ENCODE measurements around the gene ACOXL.

Gene ACOXL

GRCh38 chr2:110878150-110878549 is 145.8 kb downstream of the ACOXL start:
- no peak for DNase-seq

DNA sequence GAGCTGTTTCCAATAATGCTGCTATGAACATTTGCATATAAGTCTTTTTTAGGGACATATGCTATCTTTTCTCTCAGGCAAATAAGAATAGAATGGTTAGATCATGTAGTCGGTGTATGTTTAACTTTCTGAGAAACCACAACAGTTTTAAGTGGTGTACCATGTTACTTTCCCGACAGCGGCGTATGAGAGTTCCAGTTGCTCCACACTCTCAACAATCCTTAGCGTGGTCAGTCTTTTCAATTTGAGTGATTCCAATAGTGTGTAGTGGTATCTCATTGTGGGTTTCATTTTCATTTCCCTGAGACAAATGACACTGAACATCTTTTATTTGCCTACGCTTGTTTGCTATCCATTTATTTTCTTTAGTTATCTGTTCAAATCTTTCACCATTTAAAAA is 149.5 kb downstream of the ACOXL start:
- no peak for DNase-seq

DNA sequence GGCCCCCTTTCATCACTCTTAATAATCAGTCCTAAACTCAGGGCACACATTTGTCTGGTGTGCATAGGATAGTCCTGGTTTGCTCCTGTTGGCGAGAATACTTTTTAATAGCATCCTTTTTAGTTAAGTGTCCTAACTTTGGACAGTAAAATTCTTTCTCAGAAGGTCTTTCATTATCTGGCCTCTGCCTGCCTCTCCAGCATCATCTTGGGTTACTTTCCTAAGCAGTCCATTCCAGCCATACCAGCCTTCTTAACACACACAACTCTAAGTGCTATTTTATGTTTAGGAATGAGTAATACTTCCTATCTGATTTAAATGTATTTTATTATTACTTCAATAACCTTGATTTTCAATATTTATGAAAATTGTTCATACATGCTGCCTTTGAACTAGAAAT is 151.0 kb downstream of the ACOXL start:
- DNase-seq, result no peak

DNA sequence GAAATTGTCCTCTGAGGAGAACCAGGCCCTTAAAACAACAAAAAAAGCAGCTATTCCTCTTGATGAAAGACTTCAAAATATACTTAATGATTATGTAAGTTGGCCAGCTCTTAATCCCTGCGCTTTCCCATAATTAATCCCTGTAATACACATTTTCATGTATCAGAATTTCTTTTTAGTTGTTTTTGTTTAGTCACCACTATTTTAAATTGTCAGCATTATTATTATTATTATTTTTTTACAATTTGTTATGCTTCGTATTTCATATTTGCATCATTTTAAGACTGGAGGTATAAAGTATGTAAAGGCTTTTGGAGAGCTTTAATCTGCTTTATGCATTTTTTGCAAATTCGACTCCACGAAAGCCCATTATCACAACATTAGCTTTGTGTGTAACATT is 152.9 kb downstream of the ACOXL start:
- DNase-seq, result no peak

GRCh38 chr2:110886826-110887573 is 154.6 kb downstream of the ACOXL start:
- DNase-seq, result no peak

DNA sequence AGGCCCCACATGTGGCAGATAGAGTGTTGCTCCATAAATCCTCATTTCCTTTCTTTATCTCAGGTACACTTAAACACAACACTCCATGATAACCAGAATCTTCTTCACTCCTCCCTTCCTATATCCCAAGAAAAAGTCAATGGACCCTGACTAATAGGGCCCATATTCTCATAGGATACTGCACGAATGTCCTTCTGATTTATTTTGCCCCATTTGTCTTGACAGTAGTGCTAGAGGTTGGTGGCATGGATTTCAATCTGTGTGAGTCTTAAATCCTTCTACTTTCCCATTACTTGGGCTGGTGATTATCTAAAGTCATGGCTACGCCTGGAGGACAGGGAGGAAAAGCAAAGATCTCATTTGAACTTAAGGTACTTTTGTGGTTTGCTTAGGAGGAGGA is 156.0 kb downstream of the ACOXL start:
- DNase-seq, result no peak

- DNase-seq, result no peak
Measured at GRCh38 chr2:110891626-110892025, 159.3 kb downstream of the ACOXL start.

- DNase-seq, result no peak
Measured at GRCh38 chr2:110896226-110896625, 163.9 kb downstream of the ACOXL start.

DNA sequence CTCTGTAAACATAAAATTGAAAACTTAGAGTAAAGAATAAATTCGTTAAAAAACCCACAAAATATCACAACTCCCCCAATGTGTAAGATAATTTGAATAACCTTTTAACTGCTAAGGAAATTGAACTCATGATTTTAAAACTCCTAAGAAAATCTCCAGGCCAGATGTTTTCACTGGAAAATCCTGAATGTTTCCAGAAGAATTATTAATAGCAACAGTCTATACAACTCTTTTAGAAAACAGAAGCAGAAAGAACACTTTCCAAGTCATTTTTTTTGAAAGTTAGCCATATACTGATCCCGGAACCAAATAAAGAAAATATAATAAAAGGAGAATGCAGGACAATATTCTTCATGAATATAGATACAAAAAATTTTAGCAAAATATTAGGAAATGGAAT is 165.6 kb downstream of the ACOXL start:
- no peak for DNase-seq

- no peak for DNase-seq
Measured at GRCh38 chr2:110900191-110900590, 167.8 kb downstream of the ACOXL start.

DNA sequence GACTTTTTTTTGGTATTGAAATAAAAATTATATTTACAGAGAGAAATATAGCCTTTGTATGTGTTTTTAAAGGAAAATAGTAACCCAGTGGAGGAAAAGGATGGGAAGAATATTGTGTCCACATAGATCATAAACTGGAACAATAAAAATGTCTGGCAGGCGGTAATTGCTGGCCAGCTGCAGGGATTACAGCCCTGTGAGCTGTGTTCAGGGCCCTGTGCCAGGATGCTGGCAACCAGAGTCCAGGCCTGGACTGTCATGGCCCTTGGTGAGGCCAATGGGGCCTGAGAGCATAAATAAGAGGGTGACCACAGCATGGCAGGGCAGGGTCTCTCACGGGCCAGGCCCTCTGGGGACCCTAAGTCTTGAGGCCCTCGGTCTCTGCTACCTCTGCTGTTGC is 171.2 kb downstream of the ACOXL start:
- DNase-seq, result no peak

DNA sequence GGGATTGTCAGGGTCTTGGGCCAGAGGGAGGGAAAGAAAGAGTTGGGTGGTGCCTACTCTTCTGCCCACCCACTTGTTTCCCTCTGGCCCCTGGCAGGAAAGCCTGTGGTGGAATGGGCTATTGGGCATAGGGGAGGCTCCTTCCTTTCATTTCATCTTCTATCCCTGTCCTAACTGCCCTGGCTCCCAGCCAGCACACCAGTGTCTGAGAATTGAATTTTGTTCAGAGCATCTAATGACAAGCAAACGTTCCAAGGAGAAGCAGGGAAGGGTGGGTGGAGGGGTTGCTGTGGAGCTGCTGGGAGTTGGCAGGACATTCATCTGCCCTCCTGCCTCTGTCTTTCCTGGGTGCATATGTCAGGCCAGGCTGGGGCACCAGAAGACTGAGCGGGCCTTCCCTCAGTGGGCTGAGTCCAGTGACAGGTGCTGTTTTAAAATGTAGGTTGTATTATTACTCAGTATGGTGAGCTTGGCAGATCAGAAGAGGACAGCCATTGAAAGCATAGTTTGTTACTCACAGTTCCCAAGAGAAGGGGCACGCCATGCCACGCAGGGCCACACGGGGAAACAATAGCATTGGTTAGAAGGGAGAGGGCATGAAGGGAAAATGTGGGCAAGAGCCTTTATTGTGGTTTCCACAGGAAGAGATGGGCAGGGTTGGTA is 171.9 kb downstream of the ACOXL start:
- no peak for DNase-seq

DNA sequence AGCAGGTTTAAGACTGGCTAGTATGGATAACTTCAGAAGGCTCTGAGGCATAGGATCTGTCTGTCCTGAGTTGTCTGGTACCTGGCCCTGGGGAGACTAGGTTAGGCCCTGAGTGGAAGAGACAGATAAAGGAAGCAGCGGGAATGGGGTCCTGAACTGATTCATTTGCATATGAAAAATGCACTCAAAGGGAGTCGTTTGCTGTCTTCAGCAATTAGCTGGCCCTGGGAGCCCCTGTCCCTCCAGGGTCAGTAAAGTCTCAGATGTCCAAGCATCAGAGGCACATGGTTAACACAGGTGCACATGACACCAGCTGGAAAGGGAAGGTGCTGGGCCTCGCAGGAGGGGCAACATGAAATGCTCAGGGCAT is 172.4 kb downstream of the ACOXL start:
- DNase-seq, result no peak

- no peak for DNase-seq
Measured at GRCh38 chr2:110905217-110905616, 172.8 kb downstream of the ACOXL start.

DNA sequence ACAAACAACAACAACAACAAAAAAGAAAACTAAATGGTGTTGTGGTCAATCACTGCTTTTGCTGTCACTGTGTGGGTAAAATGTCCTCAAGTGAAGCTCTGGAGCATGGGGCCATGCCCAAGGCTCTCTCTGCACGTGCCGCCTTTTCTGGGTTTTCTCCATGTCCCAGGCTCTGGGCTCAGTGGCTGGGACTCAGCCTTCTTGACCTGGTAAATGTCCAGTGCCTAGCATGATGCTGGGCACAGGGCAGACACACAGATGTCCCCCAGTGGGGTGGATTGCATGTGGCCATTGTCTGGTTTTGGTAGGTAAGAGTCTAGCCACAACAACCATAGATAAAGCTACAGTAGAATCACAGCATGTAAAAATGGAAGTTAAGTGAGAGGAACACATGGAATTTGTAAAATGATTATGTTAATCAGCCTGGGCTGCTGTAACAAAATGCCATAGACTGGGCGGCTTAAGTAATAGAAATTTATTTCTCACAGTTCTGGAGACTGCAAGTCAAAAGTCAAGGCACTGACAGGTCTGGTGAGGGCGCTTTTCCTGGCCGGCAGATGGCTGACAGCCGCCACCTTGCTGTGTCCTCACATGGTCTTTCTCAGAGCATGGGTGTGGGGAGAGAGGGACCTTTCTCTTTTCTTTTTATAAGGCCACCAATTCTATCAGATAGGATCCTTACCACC is 174.4 kb downstream of the ACOXL start:
- no peak for DNase-seq

DNA sequence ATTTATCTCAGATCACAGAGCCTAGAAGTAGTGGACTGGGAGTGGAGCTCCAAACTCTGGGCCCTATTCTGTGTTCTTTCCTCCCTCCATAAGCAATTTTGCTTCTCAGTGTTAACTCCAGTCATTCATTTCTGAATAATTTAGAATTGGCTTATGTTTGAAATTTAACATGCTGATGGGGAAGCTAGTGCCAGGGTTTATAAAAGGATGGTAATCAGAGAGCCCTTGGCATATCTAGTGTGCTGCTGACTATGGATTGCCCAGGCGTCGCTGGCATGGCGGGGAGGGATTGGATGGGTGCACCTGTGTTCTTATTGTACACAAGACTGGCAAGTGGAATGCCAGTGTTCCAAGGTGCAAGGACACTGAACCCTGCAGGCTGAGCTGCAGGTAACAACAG is 177.1 kb downstream of the ACOXL start:
- DNase-seq, result no peak

DNA sequence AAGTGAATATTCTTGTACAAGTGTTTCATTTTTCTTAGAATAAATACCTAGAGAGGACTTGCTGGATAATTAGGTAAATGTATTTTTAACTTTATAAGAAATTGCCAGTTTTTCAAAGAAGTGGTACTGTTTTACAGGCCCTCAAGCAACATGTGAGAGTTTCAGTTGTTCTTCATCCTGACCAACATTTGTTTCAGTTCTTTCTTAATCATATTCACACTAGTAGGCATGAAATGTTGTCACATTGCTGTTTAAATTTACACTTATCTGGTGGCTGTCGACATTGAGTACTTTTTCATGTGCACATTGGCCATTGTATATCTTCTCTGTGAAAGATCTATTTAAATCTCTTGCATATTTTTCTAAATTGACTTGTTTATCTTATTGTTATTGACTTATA is 178.1 kb downstream of the ACOXL start:
- no peak for DNase-seq

DNA sequence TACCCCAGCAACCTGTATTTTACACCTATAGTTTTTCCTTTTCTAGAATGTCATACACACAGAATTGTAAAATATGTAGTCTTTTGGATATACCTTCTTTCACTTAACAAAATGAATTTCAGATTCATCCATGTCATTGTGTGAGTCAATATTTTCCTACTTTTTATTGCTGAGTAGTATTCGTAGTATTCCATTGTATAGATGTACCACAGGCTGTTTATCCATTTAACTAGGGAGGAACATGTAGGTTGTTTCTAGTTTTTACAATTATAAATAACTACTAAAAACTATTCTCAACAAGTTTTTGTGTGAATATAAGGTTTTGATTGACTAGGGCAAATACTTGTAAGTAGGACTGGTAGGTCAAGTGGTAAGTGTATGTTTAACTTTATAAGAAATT is 187.4 kb downstream of the ACOXL start:
- no peak for DNase-seq

DNA sequence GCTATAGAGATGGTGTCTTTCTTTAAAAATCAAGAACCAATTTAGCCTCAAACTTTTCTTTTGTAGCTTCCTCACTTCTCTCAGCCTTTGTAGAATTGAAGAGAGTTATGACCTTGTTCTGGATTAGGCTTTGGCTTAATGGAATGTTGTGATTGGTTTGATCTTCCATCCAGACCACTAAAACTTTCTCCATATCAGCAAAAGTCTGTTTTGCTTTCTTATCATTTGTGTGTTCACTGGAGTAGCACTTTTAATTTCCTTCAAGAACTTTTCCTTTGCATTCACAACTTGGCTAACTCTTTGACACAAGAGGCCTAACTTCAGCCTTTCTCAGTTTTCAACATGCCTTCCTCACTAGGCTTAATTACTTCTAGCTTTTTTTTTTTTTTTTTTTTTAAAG is 193.1 kb downstream of the ACOXL start:
- DNase-seq, result no peak

DNA sequence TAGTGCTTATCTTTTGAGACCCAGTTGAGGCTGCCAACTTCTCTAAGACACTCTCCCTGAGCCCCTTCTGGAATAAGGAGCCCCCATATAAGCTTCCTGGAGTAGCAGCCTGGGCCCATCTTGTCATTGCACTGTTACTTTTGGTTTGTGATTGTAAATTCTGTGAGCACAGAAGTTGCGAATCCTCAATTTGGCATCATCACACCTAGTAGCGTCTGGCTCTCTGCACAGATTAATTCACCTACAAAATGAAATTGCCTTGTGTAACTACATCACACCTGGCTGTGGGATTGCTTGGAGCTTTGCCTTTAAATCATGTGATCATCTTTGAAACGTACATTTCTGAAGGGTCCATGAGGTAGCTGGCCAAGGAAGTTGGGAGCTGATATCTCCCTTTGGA is 195.2 kb downstream of the ACOXL start:
- no peak for DNase-seq

GRCh38 chr2:110929528-110929927 is 197.2 kb downstream of the ACOXL start:
- DNase-seq, result no peak

GRCh38 chr2:110931648-110932047 is 199.3 kb downstream of the ACOXL start:
- DNase-seq, result no peak

GRCh38 chr2:110933420-110933819 is 201.0 kb downstream of the ACOXL start:
- no peak for DNase-seq

- DNase-seq, result no peak
Measured at GRCh38 chr2:110934948-110935347, 202.6 kb downstream of the ACOXL start.

All from amniotic stem cell (primary cell).